ENCODE measurements around the gene EPS8. TPM values are rescaled to one million over a fixed set of nuclear protein-coding genes. Genes with fewer than 3 reads are reported as not detected.

The EPS8 gene
- polyA plus RNA-seq, 1 of the 3 experiments (the other 2 are of a cell fraction): 19.8 TPM

DNA sequence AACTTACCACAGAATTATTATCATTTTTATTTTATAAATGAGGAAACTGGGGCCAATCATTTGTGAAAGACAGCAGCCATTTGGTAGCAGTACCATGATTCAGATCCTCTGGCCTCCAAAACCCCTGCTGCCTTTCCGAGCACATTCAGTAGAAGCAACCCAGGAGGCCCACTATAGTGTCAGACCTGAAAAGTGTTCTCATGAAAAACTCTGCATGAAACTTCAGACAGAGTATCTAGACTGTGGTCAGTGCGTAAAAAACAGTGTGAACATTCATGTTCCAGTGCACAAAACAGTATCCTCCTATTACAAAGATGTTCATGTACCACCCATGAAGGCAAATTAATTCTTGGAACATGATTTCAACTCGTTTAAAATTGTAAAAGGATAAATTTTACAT, 112.0 kb downstream of the EPS8 start:
- H3K9me2 ChIP-seq: no peaks in the 10 kb centered on the region
- H3F3A ChIP-seq (replicated peaks; ENCODE audit: insufficient read depth): peaks cover 7% of the 10 kb centered on the region
- WGBS (ENCODE audit: low lambda C conversion rate): 71% methylated on average over 3 of the region's 3 CpGs
- H3K27me3 ChIP-seq (ENCODE audit: insufficient read depth): no peaks in the 10 kb centered on the region
- H3K9me3 ChIP-seq: no peaks in the 10 kb centered on the region
- no peak overlapping the region for H3K4me2 ChIP-seq
- DNase-seq: no peak
- peaks cover 0 to 19% of the 10 kb centered on the region in 2 experiments for H3K36me3 ChIP-seq (replicated peaks in 1 of 2; ENCODE audit: control insufficient read depth in 1 of 2, insufficient read depth in 2 of 2, low read length in 1 of 2)
- H3K27ac ChIP-seq (ENCODE audit: low read depth in 2 of 2, low read length in 1 of 2): no peak overlapping the region
- no peak overlapping the region for H2AFZ ChIP-seq (ENCODE audit: low read depth)
- no peaks in the 10 kb centered on the region; the same call in 1 of the 2 replicates for H3K79me2 ChIP-seq (ENCODE audit: insufficient read depth)
- ChIA-PET POLR2A (no interaction called here), CTCF (no interaction called here)
- TF ChIP-seq, protein P1, sequence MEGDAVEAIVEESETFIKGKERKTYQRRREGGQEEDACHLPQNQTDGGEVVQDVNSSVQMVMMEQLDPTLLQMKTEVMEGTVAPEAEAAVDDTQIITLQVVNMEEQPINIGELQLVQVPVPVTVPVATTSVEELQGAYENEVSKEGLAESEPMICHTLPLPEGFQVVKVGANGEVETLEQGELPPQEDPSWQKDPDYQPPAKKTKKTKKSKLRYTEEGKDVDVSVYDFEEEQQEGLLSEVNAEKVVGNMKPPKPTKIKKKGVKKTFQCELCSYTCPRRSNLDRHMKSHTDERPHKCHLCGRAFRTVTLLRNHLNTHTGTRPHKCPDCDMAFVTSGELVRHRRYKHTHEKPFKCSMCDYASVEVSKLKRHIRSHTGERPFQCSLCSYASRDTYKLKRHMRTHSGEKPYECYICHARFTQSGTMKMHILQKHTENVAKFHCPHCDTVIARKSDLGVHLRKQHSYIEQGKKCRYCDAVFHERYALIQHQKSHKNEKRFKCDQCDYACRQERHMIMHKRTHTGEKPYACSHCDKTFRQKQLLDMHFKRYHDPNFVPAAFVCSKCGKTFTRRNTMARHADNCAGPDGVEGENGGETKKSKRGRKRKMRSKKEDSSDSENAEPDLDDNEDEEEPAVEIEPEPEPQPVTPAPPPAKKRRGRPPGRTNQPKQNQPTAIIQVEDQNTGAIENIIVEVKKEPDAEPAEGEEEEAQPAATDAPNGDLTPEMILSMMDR (IDR thresholded peaks at IDR 0.05): no peak
- TF ChIP-seq RFX5 (IDR thresholded peaks at IDR 0.05; ENCODE audit: low read length): no peak
- no peak for TF ChIP-seq GABPA (IDR thresholded peaks at IDR 0.05; ENCODE audit: low read depth)
- TF ChIP-seq MXI1 (IDR thresholded peaks at IDR 0.05; ENCODE audit: low read depth, low read length): no peak
- no peak for TF ChIP-seq POLR2AphosphoS5 (IDR thresholded peaks at IDR 0.05; ENCODE audit: low read depth, low read length)
- TF ChIP-seq SIN3A (IDR thresholded peaks at IDR 0.05; ENCODE audit: borderline replicate concordance, low read depth, low read length): no peak
- TF ChIP-seq TCF12 (IDR thresholded peaks at IDR 0.05): no peak
- no peak for TF ChIP-seq TAF1 (IDR thresholded peaks at IDR 0.05; ENCODE audit: borderline replicate concordance, low read depth, low read length)
- TF ChIP-seq RAD21 (IDR thresholded peaks at IDR 0.05; ENCODE audit: low read length): no peak
- TF ChIP-seq, protein P2, sequence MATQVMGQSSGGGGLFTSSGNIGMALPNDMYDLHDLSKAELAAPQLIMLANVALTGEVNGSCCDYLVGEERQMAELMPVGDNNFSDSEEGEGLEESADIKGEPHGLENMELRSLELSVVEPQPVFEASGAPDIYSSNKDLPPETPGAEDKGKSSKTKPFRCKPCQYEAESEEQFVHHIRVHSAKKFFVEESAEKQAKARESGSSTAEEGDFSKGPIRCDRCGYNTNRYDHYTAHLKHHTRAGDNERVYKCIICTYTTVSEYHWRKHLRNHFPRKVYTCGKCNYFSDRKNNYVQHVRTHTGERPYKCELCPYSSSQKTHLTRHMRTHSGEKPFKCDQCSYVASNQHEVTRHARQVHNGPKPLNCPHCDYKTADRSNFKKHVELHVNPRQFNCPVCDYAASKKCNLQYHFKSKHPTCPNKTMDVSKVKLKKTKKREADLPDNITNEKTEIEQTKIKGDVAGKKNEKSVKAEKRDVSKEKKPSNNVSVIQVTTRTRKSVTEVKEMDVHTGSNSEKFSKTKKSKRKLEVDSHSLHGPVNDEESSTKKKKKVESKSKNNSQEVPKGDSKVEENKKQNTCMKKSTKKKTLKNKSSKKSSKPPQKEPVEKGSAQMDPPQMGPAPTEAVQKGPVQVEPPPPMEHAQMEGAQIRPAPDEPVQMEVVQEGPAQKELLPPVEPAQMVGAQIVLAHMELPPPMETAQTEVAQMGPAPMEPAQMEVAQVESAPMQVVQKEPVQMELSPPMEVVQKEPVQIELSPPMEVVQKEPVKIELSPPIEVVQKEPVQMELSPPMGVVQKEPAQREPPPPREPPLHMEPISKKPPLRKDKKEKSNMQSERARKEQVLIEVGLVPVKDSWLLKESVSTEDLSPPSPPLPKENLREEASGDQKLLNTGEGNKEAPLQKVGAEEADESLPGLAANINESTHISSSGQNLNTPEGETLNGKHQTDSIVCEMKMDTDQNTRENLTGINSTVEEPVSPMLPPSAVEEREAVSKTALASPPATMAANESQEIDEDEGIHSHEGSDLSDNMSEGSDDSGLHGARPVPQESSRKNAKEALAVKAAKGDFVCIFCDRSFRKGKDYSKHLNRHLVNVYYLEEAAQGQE (IDR thresholded peaks at IDR 0.05; ENCODE audit: low read depth, low read length): no peak
- TF ChIP-seq TEAD4 (IDR thresholded peaks at IDR 0.05; ENCODE audit: borderline replicate concordance, insufficient read depth): no peak
- TF ChIP-seq, protein P3, sequence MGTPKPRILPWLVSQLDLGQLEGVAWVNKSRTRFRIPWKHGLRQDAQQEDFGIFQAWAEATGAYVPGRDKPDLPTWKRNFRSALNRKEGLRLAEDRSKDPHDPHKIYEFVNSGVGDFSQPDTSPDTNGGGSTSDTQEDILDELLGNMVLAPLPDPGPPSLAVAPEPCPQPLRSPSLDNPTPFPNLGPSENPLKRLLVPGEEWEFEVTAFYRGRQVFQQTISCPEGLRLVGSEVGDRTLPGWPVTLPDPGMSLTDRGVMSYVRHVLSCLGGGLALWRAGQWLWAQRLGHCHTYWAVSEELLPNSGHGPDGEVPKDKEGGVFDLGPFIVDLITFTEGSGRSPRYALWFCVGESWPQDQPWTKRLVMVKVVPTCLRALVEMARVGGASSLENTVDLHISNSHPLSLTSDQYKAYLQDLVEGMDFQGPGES (IDR thresholded peaks at IDR 0.05; ENCODE audit: low read depth, low read length): no peak
- no peak for TF ChIP-seq FOXM1 (IDR thresholded peaks at IDR 0.05; ENCODE audit: low read depth)
- TF ChIP-seq, protein P4, sequence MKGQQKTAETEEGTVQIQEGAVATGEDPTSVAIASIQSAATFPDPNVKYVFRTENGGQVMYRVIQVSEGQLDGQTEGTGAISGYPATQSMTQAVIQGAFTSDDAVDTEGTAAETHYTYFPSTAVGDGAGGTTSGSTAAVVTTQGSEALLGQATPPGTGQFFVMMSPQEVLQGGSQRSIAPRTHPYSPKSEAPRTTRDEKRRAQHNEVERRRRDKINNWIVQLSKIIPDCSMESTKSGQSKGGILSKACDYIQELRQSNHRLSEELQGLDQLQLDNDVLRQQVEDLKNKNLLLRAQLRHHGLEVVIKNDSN (IDR thresholded peaks at IDR 0.05; ENCODE audit: borderline replicate concordance, low read depth): no peak
- TF ChIP-seq MEF2A (IDR thresholded peaks at IDR 0.05; ENCODE audit: borderline replicate concordance, low read depth): no peak
- TF ChIP-seq CHD2 (IDR thresholded peaks at IDR 0.05; ENCODE audit: low read length, partially characterized antibody): no peak
- TF ChIP-seq GATA2 (CRISPR knock-in tag; IDR thresholded peaks at IDR 0.05): no peak
- H3K4me1 ChIP-seq (ENCODE audit: control insufficient read depth in 1 of 2, insufficient read depth in 2 of 2, low read depth in 1 of 2, low read length in 1 of 2): peaks cover 0 to 5% of the 10 kb centered on the region in 2 experiments; a peak in 1 of 4 replicates
- no peak overlapping the region for H3K4me3 ChIP-seq (ENCODE audit: low read depth in 2 of 2, low read length in 1 of 2)
- no peaks in the 10 kb centered on the region for H4K20me1 ChIP-seq (ENCODE audit: insufficient read depth)
- H3K9ac ChIP-seq: no peak overlapping the region

Data from SK-N-SH (cell line).